KG1 (cell line): ENCODE measurements around the gene CDK11A.
"Not testable (repeated sequence)": the region's sequence is repeated elsewhere in the genome, so short reads cannot be mapped to it uniquely, and the experiment has no call there.

Experiments
- DNase-seq: peaks from one replicate; lab custom pipeline; 2025; lab: John Stamatoyannopoulos, UW

Gene CDK11A

DNA sequence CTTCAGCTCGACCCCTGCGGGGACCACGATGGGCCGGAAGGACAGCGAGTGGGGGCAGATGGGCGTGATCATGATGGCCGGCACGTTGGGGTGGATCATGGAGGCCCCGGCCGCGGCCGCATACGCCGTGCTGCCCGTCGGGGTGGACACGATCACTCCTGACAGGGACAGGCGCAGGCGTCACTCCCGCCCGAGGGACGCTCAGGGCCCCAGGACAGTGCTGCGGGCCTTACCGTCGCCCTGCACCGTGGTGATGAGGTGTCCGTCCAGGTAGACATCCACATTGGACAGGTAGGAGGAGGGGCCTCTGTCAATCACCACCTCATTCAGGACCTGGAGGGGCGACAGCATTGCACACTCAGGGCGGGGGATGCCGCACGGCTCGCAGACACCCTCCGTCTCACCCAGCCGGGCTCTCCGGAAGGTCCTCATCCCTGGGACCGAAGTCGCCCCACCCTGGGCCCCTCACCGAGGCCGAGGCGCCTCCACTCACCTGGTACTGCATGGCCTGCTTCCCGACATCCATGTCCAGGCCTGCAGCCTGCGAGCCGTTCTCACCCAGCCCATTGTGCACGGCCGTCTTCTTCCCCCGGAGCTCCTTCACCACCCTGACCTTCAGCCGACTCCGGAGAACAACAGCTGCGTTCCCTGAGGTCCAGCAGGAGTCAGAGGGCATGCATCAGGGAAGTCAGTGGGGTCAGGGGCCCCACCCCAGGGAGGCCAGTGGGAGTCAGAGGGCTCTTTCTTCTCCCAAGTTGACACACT, 30.1 kb upstream of the CDK11A start:
- no peak for DNase-seq

DNA sequence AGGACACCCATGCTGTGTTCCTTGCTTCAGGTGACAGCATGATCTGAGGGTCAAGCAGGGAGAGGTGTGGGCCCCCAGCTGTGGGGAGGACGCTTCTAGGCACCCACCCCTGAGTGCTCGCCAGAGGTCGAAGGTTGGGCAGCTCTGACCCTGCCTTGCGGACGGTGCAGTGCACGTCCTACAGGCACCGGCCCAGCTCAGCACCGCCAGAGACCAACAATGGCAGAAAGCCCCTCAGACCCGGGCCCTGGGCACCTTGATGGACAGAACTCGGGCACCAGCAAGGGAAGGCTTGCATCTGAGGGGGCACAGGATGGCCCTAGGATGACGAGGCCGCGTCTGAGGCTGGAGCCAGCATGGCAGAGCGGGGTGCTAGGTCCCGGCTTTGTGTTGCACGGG, 29.4 kb upstream of the CDK11A start:
- no peak for DNase-seq

- no peak for DNase-seq
Observed at GRCh38 chr1:1752636-1753606, 28.8 kb upstream of the CDK11A start.

DNA sequence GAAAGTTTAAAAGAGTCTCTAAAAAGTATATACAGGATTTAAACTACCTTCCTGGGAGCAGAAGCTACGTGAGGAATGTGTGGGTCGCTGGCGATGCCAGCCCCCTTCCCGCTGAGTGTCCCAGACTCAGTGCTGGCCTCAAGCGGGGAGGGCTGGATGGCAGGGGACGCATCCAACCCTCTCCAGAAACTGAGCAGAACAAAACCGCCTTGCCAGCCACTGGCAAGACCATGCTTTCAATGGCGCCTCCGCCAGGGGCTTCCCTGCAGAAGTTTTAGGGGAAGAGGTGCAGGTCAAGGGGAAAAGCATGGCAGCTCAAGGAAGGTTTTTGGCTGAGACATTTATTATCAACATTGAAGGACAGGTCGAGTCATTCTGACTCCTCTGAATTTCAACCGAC, 28.0 kb upstream of the CDK11A start:
- no peak for DNase-seq

- not testable (repeated sequence) for DNase-seq
Observed at GRCh38 chr1:1749941-1750340, 25.8 kb upstream of the CDK11A start.

GRCh38 chr1:1748686-1749321, 24.6 kb upstream of the CDK11A start:
- no peak for DNase-seq

GRCh38 chr1:1746566-1746909, 22.4 kb upstream of the CDK11A start:
- DNase-seq = not testable (repeated sequence)

GRCh38 chr1:1745651-1746565, 21.8 kb upstream of the CDK11A start:
- DNase-seq = not testable (repeated sequence)

DNA sequence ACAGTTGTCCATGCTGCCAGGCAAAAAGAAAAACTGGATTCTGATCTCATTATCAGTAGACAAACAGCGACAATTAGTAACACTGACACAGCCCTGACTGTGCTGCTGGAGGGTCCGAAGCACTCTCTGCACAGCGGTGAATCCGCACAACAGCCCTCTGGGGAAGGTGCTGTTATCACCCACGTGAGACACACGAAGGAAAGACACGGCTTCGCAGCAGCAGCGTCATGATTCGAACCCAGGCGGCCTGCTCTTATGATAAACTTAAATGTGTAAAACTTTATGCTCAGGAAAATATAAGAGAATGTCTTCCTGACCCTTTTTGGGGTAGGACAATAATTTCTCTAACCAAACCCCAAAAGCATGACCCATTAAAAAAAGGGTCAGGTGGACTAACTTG, 18.4 kb upstream of the CDK11A start:
- DNase-seq = not testable (repeated sequence)

- DNase-seq = not testable (repeated sequence)
Observed at GRCh38 chr1:1741013-1741412, 16.9 kb upstream of the CDK11A start.

- DNase-seq = not testable (repeated sequence)
Observed at GRCh38 chr1:1738799-1739337, 14.7 kb upstream of the CDK11A start.

DNA sequence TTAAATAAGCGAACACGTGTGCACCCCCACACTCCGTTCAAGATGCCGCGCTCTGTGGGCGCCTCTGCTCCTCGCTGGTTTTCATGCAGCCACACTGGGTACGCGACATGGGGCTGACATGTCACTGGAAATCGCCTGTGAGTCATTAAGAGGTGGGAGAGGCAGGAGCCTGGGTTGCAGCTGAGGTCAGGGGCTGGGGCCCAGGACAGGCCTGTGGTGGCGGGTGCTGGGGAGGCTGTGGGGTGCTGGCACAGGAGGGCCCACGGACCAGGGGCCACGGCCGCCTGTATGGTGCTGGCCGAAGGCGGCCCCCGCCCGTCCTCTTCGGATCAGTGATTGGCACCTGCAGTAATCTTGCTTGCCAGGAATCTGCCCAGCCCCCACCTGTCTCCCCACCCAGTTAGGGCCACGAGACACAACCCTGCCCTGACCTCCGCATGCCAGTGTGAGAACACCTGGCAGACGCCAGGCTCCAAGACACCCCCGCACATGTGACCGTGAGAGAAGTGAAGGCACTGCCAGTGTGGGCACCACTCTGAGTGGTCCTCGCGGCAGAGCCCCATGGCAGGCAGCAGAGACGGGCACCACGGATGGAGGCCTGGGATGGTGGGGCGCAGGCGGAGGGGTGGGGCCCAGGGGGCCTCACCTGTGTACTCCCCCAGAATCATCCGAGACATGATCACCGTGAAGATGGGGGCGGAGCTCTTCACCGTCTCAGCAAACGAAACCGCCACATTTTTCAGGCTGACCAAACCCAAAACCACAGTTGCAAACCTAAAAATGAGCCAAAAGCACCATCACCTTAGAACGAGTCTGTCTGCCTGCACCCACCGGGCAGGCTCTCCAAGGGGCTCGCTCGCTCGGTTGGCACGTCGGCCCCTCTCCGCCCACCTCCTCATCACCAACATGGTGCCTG, 13.8 kb upstream of the CDK11A start:
- DNase-seq = not testable (repeated sequence)

DNA sequence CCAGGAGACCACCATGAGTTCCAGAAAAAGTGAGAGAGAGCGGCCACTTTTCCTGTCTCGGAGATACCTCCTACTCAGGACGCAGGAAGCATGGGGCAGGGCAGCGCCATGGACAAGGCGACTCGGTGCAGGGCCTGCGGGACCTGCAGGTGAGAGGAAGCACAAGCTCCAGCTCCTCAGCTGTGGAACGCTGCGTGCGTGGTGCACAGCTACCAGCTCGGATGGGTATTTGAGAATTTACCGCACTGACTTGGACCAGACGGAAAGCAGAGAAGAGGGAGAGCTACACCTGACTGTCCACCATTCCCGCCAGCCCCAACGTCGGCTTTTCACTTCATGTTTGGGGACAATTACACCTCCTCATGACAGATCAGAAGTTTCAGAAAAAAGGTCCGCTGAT, 8.2 kb upstream of the CDK11A start:
- no peak for DNase-seq

- DNase-seq = no peak
Observed at GRCh38 chr1:1730870-1731269, 6.7 kb upstream of the CDK11A start.

DNA sequence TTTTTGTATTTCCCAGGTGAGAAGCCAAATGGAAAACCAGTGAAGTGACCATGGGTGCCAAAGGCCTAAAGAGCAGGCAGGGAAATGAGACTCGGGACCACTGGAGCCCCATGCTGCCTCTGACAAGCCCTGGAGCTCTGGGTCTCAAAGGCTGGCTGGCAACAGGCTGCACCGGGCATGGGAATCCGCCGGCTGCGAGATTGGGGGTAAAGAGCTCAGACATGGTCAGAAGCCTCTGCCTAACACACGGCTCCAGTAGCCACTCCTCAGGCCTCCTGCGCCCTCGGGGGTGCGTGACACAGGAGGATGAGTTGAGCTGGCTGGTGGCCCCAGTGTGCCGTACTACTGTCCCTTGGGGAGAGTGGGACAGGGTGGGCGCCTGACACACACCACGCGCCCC, 6.1 kb upstream of the CDK11A start:
- not testable (repeated sequence) for DNase-seq

DNA sequence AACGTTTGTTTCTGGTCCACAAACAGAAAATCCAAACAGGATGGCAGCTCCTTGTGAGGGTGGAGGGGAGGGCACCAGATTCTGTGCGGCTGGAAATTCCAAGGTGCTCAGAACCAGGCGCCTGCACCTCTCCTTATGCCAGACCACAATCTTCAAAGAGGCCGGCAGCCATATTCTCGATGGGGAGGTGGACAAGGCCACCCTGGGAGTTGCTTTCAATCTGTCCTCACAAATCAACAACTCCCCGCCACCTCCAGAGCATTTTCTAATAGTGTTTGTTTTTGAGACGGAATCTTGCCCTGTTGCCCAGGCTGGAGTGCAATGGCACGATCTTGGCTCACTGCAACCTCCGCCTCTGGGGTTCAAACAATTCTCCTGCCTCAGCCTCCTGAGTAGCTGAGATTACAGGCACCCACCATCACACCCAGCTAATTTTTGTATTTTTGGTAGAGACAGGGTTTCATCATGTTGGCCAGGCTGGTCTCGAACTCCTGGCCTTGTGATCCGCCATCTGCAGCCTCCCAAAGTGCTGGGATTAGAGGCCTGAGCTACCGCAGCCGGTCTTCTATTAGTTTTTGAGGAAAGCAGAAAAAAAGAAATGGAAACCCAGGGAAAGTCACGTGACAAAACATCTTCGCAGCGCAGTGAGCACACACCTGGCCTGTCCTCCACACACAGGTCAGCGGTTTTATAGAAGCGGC, 5.1 kb upstream of the CDK11A start:
- not testable (repeated sequence) for DNase-seq

GRCh38 chr1:1728308-1729005, 4.3 kb upstream of the CDK11A start:
- not testable (repeated sequence) for DNase-seq

DNA sequence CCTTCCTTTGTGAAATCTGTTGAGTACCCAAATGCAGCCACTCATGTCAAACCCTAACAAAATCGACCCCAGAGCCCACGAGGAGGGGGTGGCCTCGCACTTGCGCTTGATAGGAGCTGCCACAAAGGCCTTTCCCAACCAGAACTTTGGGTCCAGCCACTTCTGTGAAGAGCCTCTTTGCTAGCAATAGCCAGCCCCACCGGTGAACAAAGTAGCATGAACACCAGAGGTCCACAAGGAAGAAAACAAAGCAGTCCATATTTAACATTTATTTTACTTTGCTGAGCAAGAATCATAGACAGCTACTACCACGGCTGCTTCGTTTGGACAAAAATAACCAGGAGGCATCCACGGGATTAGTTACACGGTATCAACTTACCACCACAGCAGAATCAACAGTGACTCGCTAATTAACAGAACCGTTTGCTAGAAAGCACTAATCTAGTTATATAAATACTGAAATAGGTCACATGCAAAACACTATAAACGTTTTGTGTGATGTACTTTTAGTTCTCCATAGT, 3.0 kb upstream of the CDK11A start:
- DNase-seq = not testable (repeated sequence)

GRCh38 chr1:1726088-1726487, 1.9 kb upstream of the CDK11A start:
- not testable (repeated sequence) for DNase-seq
